Activated CD4-positive, alpha-beta T cell treated with anti-CD3 and anti-CD28 coated beads, Interleukin-2, Interleukin-6, amounts not matched to agents 100 ng/mL and 50 ng/mL, durations not matched to agents 16 hours and 8 hours (primary cell): Measurements from ENCODE around the gene NET1.
"Not testable (repeated sequence)": the region's sequence is repeated elsewhere in the genome, so short reads cannot be mapped to it uniquely, and the experiment has no call there.

Source experiments
- DNase-seq: peaks from one replicate; pipeline ENCODE4 v3.0.0-alpha.2; 2020

NET1 gene

DNA sequence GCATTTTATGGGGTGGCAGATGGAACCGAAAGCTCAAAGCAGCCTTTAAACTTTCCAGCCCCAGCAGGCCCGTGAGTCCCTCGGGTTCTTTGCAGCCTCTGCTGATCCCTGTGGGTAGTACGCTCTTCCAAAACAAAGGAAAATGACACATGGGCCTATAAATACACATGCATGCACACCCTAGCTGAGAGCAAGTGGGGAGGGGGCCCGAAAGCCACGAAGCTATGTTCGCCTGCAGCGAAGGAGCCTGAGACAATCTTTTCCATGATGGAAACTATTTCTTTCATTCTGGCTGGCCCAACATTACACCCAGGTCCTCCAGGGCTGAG lies 54.8 kb downstream of the NET1 start:
- DNase-seq, result no peak

DNA sequence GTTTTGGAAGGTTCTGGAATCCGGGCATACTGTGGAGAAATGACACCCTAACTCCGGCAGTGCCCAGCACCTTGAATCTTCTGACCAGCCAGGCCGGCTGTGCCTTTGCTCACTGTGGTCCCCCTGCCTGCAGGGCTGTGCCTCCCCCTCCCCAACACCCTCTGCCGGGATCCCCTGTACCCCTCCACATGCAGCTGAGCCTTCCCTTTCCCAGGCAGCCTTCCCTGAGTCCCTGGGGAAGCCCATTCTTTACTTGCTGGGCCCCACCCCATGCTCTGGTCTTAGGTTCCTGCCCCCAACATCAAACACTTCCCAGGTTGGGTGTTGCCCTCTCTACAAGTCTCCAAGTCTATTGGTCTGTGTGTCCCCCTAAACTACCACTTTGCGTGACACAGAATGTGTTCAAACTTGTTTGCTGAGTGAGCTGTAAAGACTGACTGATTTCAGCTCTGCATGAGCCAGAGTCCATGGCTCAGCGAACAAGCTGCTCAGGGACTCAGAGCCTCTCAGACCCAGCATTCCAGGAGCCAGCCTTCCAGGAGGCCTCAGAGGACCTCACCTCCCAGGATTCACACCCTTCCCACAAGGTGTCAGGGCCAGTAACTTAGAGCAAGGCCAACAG lies 55.4 kb downstream of the NET1 start:
- no peak for DNase-seq

DNA sequence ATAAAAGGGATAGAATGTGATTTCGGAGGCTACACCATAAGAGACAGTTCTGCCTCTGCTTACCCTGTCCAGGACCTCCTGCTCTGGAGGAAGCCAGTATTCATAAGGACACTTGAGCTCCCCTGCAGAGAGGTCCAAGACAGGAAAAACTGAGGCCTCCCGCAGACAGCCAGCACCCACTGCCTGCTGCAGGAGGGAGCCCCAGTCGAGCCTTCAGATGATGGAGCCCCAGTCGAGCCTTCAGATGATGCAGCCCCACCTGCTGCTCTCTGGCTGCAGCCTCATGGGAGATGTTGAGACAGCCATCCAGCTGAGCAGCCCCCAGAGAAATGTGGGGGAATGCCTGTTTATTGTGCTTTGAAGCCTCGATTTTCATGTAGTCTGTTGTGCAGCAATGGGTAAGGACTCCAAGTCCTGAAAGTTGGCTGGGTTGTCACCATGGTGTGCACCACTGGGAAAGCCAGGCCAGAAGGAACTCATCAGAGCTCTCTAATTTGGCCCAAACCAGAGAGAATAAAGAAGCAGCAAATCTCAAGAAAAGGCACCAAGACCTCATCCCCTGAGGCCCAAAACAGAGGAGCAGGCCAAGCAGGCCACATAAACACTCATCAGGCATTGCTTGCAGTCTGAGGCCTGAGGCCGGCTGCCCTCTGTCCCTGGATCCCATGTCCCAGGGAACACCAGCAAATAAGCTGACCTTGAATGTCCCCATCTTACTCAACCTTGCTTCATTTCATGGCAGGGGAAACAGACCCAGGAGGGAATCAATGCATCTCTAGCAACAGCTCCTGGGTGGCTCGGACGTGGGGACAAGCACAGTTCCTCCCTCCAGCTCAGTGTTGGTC lies 56.1 kb downstream of the NET1 start:
- DNase-seq, result no peak

DNA sequence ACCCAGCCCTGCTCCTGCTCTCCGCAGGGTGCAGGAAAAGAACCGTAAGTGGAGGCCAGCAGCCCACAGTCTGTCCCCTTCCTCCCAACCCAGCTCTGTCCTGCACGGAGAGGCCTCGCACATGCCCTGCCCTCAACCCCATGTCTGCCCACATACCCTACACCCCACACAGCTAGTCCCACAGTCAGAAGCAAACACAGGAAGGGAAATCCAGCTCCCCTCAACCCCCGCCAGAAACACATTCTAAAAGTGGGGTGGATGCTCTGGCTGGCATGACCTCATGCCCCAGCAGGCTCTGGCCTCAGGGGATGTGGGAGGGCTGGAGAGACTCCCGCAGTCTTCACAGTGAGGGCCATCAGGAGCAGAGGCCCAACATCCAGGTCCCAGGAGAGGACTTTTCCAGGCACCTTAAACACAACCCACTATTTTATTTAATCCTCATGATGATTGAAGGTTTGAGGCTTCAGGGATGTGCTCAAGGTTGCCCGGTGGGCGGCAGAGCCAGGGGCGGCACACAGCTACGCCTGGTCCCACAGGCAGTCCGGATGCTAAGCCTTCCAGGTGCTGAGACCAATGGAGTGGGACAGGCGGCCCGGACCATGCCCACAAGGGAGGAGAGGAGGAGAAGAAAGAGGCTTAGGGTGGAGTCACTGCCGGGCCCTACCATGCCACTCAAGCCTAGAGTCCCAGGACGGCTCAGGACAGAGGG lies 57.1 kb downstream of the NET1 start:
- DNase-seq, result no peak

DNA sequence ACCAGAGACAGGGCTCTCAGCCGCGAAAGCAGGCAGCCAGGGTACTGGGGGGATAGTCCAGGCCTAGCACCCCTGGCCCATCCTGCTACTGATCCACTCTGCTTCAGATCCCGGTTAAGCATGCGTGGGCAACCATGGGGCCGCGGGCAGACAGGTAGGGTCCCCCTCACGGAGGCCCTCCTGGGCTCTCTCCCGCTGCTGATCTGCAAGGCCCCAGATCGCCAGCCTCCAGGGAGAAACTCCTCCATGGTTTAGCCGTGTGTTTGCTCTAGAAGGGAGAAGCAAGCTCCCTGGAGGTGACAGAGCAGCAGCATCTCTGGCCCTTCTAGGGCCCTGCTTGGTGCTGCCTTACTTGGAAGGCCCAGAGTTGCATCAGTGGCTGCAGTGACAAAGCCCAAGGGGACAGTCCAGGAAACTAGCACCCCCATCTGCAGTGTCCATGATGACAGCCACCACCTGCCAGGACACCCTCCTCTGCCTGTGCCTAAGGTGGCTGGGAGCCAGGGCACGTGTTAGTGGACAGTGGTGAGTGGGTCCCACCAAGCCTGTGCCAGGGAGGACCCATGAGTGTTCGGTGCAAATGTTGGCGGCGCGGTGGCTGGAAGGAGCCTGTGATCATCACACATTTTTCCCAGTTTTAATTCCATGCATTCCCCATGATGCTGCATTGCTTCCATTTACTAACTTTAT lies 57.9 kb downstream of the NET1 start:
- no peak for DNase-seq

GRCh38 chr10:5474642-5475041 lies 62.3 kb downstream of the NET1 start:
- not testable (repeated sequence) for DNase-seq

GRCh38 chr10:5475088-5475487 lies 62.7 kb downstream of the NET1 start:
- DNase-seq, result not testable (repeated sequence)

DNA sequence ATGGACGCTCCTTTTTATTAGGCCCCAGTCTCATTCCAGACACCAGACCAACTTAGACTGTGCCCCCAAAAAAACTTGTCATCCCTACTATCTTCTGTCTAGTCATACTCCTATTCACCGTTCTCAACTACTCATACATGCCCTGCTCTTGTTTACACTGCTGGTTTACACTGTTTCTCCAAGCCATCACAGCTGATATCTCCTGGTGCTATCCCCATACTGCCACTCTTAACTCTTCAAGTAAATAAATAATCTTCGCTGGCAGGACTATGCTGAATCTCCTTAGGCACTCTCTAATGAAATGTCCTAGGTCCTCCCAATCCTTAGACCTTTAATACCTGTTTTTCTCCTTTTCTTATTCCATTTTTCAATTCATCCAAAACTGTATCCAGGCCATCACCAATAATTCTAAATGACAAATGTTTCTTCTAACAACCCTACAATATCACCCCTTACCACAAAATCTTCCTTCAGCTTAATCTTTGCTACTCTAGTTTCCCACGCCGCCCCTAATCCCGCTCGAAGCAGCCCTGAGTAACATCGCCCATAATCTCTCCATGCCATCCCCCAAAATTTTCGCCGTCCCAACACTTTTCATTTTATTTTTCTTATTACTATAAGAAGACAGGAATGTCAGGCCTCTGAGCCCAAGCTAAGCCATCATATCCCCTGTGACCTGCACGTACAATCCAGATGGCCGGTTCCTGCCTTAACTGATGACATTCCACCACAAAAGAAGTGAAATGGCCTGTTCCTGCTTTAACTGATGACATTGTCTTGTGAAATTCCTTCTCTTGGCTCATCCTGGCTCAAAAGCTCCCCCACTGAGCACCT lies 63.8 kb downstream of the NET1 start:
- DNase-seq, result not testable (repeated sequence)

- no peak for DNase-seq
Observed at GRCh38 chr10:5476918-5477525, 64.7 kb downstream of the NET1 start.

DNA sequence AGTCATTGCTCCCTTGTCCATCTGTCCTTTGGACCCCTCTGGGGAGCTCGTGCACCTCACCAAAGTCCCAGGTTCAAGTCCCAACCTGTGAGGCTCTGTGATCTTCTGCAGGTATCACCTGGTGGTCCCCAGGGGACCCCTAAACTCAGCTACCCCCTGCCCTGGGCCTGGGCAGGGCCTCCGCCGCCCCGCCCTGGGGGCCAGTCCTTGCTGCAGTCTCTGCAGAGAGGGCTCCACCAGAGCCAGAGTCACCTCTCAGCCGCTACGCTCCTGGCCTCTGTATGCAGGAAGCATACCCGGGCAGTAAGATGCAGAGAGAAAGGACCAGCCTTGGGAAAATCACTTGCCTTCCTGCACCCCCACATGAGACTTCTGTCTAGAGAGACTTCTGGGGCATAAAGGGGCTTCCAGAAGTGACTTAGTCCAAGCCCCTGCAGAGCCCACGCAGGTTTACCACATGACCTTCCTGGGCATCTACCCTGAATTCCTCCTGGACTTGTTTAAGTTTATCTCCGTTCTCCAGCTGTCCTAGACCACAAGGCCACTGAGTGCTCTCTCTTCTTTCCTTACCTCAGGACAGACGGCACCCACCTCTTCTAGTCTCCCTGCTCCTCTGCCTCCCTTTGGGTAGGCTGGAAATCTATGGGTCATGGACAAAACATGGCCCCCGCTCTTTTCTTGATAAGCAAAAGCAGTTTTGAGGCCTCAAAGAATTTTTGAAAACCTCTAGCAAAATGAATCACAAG lies 65.8 kb downstream of the NET1 start:
- DNase-seq, result no peak

GRCh38 chr10:5478694-5479305 lies 66.4 kb downstream of the NET1 start:
- no peak for DNase-seq

- DNase-seq, result no peak
Observed at GRCh38 chr10:5479481-5480161, 67.3 kb downstream of the NET1 start.

DNA sequence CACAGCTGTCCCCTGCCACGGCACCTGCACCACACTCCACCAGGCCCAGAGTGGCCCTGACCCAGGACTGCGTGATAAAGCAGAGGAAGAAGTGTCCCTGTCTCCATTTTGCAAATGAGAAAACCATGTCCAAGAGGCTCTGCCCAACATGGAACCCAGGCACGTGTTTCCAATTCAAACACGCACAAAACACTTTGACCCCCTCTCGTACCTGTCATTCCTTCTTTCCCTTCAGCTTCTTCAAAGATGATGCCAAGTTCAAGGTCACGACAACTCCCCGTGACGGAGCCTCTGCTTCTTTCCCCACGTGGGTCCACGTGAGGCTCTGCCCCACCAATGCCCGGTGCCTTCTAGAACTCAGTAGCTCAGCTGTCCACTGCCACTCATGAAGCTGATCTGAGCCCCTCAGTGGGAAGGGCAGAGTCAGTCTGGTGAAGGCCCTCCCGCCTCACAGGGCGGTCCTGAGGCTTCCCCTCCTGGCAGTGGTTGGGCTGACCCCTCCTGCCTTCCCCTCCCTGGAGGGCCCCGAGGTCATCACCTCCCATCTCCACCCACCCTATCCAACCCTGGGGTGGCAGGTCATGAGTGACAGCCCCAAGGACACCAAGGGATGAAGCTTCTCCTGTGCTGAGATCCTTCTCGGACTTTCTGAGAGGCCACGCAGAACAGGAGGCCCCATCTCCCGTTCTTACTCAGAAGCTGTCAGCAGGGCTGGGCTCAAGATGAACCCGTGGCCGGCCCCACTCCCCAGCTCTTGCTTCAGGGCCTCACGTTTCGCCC lies 68.0 kb downstream of the NET1 start:
- DNase-seq, result no peak

DNA sequence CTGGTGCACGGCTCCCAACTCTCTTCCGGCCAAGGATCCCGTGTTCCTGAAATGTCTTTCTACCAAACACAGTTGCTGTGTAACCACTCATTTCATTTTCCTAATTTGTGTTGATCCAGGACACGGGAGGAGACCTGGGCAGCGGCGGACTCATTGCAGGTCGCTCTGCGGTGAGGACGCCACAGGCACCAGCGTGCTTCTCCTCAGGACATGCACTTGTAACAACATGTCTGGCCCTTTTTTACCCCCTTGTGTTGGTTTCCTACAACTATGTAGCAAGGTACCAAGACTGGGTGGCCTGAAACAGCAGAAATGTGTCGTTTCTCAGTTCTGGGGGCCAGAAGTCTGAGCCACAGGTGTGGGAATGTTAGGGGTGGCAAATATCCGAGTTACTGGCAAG lies 68.8 kb downstream of the NET1 start:
- DNase-seq, result no peak

- no peak for DNase-seq
Observed at GRCh38 chr10:5482016-5482415, 69.7 kb downstream of the NET1 start.

DNA sequence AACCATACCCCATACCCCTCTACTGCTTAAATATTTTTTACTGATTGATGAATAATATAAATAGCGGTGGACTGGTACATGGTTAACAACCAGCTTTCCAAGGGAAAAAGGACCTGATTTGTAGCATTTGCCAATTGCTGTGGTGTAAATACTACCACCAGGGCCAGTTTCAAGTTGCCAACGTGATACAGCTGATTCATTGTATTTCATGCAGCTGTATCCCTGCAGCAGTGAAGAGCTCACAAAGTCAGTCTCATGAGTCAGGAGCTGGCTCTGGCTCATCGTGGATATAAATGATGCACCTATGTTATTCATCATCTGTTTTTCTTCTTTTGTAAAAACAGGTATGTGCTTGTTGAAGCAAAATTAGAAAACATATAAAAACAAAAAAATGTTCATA lies 71.8 kb downstream of the NET1 start:
- DNase-seq, result no peak

GRCh38 chr10:5485290-5485689 lies 72.9 kb downstream of the NET1 start:
- no peak for DNase-seq

DNA sequence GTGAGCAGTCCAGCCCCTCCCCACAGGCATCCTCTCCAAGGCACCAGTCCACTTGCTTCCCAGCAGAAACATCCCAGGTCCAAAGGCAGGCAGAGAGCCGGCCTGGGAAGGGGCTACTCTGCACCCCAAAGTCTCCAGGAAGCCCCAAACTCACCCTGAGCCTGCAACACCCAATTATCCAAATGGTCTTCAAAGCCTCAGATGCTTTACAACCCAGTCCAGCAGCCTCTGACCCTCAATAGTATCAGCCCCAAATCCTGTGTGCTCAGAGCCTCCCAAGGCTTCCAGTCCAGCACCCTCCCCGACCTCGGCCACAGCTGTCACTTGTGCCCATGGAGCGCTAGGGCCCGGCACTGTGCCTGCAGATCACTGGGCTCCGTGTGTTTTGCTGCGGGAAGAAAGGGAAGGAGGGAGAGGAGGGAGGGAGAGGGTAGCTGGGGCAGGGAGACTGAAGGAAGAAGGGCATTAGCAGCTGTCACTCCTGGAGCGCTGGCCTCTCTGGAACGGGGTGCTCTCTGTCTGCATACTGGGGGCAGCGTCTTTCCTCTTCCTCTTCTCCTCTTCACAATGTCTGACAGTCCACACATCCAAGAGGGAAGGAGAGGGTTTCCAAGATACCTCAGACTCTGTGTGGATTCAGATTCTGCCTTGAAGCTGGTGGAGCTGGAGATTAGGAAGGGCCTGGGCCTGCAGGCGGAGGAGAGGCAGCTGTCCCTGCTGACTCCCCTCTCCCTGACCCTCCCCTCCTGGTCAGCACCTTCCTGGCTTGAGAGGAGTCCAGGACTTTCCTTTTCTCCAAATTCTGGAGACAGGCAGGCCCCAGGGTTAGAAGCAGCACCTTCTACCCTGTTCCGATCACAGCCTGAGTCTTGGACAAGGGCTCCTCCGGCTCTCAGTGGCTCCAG lies 73.8 kb downstream of the NET1 start:
- DNase-seq, result no peak
